Iris pigment epithelial cell (primary cell): ENCODE data around the gene RUFY3.
"Not testable (repeated sequence)": the region's sequence is repeated elsewhere in the genome, so short reads cannot be mapped to it uniquely, and the experiment has no call there.

ENCODE experiments used
- DNase-seq: peaks from one replicate; pipeline ENCODE4 v3.0.0-alpha.2; 2011; ENCODE audit warnings: low read depth

Gene RUFY3

DNA sequence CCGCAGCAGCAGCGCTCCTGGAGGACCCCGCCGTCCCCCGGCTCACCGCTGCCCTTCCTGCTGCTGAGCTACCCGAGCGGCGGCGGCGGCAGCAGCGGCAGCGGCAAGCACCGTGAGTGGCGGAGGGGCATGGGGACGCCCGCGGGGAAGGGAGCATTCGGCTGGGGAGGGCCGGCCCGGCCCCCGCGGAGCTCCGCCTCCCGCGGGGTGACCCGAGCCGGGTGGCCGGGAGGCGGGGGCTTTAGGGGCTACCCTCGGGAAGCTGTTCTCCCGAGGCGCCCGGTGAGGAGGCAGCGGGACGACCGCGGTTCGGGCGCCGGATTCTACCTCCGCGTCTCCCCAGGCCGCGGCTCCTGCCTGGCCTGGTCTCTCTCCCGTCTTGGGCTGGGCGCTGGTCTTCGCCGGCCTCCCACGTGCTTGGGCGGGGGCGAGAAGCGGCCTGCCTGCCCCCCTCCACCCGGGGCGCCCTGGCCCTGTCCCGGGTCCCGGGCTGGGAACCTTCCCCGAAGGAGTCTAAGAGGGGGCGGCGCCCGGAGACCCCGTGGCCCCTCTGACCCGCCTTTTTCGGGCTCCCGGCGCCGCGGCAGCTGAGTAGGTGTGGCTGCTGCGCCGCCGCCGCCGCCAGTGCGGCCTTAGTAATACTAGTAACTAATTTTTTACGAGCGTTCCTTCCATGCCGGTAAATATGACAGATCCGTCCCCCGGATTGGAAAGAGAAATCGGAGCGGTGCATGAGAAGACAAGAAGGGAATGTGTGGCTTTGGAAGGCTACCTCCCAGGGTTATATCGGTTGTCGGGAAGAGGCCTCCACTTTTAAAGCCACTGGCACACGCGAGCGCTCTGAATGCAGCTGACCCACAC, 16.4 kb upstream of the RUFY3 start:
- DNase-seq, result peak; percentile 67

DNA sequence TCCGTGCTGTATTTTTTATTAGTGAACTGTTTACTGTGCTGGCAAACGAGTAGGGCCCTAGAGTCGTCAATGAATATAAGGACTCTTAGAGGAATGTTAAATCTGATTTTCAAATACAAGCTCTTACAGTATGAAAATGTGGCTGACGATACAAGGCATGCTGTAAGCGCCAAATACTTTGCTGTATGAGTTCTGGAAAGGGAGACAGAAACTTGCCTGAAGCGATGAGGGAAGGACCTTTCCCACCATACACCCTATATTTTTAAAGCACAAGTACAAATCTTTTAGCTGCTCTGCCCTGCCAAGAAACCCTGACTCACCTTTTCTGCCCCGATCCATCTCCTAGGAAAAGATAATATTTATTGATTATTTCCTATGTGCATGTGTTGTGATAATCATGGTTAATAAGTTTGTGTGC, 15.7 kb upstream of the RUFY3 start:
- peak; percentile 42 for DNase-seq

- DNase-seq, result no peak
Observed at GRCh38 chr4:70706516-70706915, 15.2 kb upstream of the RUFY3 start.

- DNase-seq, result no peak
Observed at GRCh38 chr4:70709611-70710205, 12.1 kb upstream of the RUFY3 start.

GRCh38 chr4:70711599-70711998, 10.2 kb upstream of the RUFY3 start:
- no peak for DNase-seq

GRCh38 chr4:70712150-70712549, 9.6 kb upstream of the RUFY3 start:
- DNase-seq, result peak; percentile 63

DNA sequence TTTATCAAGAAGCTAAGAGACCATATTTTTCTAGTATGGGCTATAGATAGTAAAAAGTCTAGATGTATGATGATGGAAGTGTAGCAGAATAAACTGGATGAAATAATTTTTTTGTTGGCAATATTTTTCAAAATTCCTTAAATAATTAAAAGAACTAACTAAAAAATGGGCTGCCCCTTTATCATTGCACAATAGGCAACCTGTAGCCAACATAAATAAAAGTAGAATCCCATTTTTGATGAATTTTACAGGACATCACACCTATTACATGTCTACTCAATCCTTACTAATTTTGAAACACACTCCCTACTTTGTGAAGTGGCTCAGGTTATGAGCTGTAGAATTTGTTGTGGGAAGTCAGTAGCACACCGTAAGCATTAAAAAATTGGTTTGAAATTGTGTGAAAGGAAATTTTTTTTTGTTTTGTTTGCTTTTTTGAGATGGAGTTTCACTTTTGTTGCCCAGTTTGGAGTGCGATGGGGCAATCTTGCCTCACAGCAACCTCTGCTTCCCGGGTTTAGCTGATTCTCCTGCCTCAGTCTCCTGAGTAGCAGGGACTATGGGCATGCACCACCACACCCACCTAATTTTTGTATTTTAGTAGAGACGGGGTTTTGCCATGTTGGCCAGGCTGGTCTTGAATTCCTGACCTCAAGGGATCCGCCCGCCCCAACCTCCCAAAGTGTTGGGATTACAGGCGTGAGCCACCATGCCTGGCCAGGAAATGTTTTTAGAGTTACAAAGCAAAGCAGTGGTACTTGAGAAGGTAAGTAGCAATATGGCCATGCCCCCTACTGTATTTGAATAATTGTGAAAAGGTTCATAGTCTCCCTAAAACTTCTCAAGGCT, 8.9 kb upstream of the RUFY3 start:
- DNase-seq, result no peak

- no peak for DNase-seq
Observed at GRCh38 chr4:70713453-70714078, 8.2 kb upstream of the RUFY3 start.

- no peak for DNase-seq
Observed at GRCh38 chr4:70714079-70714887, 7.5 kb upstream of the RUFY3 start.

- peak; percentile 67 for DNase-seq
Observed at GRCh38 chr4:70715097-70715496, 6.7 kb upstream of the RUFY3 start.

GRCh38 chr4:70718811-70719604, 2.8 kb upstream of the RUFY3 start:
- peak; percentile 46 for DNase-seq

- peak; percentile 87 for DNase-seq
Observed at GRCh38 chr4:70722199-70722791, 531 bp downstream of the RUFY3 start.

- DNase-seq, result no peak
Observed at GRCh38 chr4:70724463-70724862, 2.7 kb downstream of the RUFY3 start.

GRCh38 chr4:70725633-70726032, 3.9 kb downstream of the RUFY3 start:
- DNase-seq, result no peak

- DNase-seq, result not testable (repeated sequence)
Observed at GRCh38 chr4:70726515-70726914, 4.8 kb downstream of the RUFY3 start.

DNA sequence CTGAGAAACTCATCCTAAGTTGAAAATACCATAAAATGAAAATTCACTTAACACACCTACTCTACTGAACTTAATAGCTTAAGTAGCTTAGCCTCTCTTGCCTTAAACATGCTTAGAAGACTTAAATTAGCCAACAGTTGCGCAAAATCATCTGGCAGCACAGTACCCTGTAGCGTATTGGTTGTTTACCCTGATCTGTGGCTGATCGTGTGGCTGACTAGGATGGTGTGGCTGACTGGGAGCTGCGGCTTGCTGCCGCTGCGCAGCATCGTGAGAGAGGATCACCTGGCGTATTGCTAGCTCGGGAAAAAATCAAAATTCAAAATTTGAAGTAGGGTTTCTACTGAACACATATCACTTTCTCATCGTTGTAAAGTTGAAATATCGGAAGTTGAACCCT, 6.3 kb downstream of the RUFY3 start:
- no peak for DNase-seq

GRCh38 chr4:70732878-70733277, 11.1 kb downstream of the RUFY3 start:
- not testable (repeated sequence) for DNase-seq

- peak; percentile 77 for DNase-seq
Observed at GRCh38 chr4:70734168-70734954, 12.6 kb downstream of the RUFY3 start.

- DNase-seq, result no peak
Observed at GRCh38 chr4:70734971-70735370, 13.2 kb downstream of the RUFY3 start.
